Measurements from ENCODE around the gene MC2R. TPM values are rescaled to one million over a fixed set of nuclear protein-coding genes. Genes with fewer than 3 reads are reported as not detected.

The MC2R gene
- total RNA-seq (2021; ENCODE audit: unreplicated experiment) (0.05 TPM), Bru-seq, nascent RNA (not detected), BruChase-seq, experiment 1, labeled RNA remaining after a 2-hour chase (not detected), BruChase-seq, experiment 2, labeled RNA remaining after a 6-hour chase (not detected)
- not detected for polyA plus RNA-seq (2012; ENCODE audit: insufficient read length)
- long read RNA-seq = 0 reads

DNA sequence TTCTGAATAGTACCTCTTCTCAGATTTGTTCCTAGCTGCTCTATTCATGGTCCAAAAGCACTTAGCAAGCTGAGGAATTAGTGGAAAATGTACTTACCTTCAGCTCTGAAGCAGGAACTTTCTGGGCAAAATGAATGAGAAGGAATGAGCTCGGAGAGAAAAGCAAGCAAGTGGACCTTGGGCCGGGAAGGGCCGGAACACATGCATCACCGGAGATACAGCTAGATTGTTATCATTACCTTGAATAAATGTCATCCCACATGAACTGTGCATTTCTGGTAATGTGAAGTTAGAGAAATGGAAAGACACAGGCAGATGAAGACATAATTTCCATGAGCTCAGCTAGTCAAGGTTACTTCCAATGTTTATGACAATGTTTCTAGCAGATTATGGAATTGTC is at the start of gene MC2R:
TSS of gene MC2R (minus strand) at position 146 of the 400 bp plus-strand sequence. CDS start 30,018 bp downstream, outside the sequence.
- ChIA-PET POLR2A (no interaction called here), CTCF (interaction anchor here (0.5 kb wide), 1 partner anchor 21 kb away, joined by 3 read pairs; no protein-coding TSS in a partner anchor)
- H3K27me3 ChIP-seq (ENCODE audit: control insufficient read depth, insufficient read depth, low read length) = no peaks in the 10 kb centered on the region

DNA sequence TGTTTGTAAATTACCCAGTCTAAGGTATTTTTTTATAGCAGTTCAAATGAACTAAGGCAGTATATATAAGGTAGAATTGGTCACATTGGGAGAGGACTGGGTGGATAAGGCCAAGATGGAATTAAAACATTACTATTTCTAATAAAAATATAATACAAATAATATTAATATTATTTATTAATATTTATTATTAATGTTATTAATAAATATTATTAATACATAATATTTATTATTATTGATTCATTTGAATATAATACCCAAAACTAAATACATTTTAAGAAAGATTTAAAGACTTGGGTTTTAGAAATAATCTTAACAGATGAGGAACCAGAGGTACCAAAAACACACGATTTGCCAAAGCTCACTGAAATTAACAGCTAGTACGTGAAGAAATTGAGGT is 30.5 kb upstream of the MC2R start:
- BruUV-seq (replicated peaks) = no TSS peak
- TF ChIP-seq, protein P1, sequence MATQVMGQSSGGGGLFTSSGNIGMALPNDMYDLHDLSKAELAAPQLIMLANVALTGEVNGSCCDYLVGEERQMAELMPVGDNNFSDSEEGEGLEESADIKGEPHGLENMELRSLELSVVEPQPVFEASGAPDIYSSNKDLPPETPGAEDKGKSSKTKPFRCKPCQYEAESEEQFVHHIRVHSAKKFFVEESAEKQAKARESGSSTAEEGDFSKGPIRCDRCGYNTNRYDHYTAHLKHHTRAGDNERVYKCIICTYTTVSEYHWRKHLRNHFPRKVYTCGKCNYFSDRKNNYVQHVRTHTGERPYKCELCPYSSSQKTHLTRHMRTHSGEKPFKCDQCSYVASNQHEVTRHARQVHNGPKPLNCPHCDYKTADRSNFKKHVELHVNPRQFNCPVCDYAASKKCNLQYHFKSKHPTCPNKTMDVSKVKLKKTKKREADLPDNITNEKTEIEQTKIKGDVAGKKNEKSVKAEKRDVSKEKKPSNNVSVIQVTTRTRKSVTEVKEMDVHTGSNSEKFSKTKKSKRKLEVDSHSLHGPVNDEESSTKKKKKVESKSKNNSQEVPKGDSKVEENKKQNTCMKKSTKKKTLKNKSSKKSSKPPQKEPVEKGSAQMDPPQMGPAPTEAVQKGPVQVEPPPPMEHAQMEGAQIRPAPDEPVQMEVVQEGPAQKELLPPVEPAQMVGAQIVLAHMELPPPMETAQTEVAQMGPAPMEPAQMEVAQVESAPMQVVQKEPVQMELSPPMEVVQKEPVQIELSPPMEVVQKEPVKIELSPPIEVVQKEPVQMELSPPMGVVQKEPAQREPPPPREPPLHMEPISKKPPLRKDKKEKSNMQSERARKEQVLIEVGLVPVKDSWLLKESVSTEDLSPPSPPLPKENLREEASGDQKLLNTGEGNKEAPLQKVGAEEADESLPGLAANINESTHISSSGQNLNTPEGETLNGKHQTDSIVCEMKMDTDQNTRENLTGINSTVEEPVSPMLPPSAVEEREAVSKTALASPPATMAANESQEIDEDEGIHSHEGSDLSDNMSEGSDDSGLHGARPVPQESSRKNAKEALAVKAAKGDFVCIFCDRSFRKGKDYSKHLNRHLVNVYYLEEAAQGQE (IDR thresholded peaks at IDR 0.05; ENCODE audit: insufficient read depth in 1 of 2, low read depth in 2 of 2, low read length in 1 of 2) = no peak
- no peak for TF ChIP-seq TCF7L2 (IDR thresholded peaks at IDR 0.05; ENCODE audit: low read depth, low read length)
- CTCF ChIA-PET = no interaction called here

More for the DNA sequence above, at the start of gene MC2R:
- no TSS peak for BruUV-seq (replicated peaks)
- no peak within 1 kb of the TSS for H3K4me3 ChIP-seq (ENCODE audit: low read depth in 2 of 2, low read length in 2 of 2)
- TF ChIP-seq POLR2AphosphoS5 (IDR thresholded peaks at IDR 0.05; ENCODE audit: low read depth, low read length) (no peak), SIN3A (IDR thresholded peaks at IDR 0.05; ENCODE audit: borderline replicate concordance, insufficient read depth, low read depth, low read length) (no peak), TCF7L2 (IDR thresholded peaks at IDR 0.05; ENCODE audit: low read depth, low read length) (no peak)
- TF ChIP-seq, protein P1 (IDR thresholded peaks at IDR 0.05; ENCODE audit: insufficient read depth in 1 of 2, low read depth in 2 of 2, low read length in 1 of 2) = no peak
- TF ChIP-seq, protein P2, sequence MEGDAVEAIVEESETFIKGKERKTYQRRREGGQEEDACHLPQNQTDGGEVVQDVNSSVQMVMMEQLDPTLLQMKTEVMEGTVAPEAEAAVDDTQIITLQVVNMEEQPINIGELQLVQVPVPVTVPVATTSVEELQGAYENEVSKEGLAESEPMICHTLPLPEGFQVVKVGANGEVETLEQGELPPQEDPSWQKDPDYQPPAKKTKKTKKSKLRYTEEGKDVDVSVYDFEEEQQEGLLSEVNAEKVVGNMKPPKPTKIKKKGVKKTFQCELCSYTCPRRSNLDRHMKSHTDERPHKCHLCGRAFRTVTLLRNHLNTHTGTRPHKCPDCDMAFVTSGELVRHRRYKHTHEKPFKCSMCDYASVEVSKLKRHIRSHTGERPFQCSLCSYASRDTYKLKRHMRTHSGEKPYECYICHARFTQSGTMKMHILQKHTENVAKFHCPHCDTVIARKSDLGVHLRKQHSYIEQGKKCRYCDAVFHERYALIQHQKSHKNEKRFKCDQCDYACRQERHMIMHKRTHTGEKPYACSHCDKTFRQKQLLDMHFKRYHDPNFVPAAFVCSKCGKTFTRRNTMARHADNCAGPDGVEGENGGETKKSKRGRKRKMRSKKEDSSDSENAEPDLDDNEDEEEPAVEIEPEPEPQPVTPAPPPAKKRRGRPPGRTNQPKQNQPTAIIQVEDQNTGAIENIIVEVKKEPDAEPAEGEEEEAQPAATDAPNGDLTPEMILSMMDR (IDR thresholded peaks at IDR 0.05) = no peak
- ATAC-seq = no peak
- in situ Hi-C loops (cut with HindIII; ENCODE audit: low pct_unique_long_range_greater_than_20kb, low sequenced_read_pairs) = no loop called here
- DNase-seq (ENCODE audit: low read depth, low spot score) = no peak
- intact Hi-C loops (cut with micrococcal nuclease; ENCODE audit: unreplicated experiment) = no loop called here
- H3K9me3 ChIP-seq (ENCODE audit: control insufficient read depth, insufficient read depth, low read depth, low read length) = no peaks in the 10 kb centered on the region
- no peak within 1 kb of the TSS for H3K27ac ChIP-seq (ENCODE audit: low read length)
- no peaks in the 10 kb centered on the region for H3K4me1 ChIP-seq (ENCODE audit: control insufficient read depth, insufficient read depth, low read length)
- H3K36me3 ChIP-seq (ENCODE audit: control insufficient read depth, insufficient read depth, low read length) = no peaks in the 10 kb centered on the region

More for the DNA sequence above, 30.5 kb upstream of the MC2R start:
- POLR2A ChIA-PET = no interaction called here
- Histone ChIP-seq H3K27ac (ENCODE audit: low read length) (no peak overlapping the region), H3K4me3 (ENCODE audit: low read depth in 2 of 2, low read length in 2 of 2) (no peak overlapping the region), H3K9me3 (ENCODE audit: control insufficient read depth, insufficient read depth, low read depth, low read length) (no peaks in the 10 kb centered on the region), H3K36me3 (ENCODE audit: control insufficient read depth, insufficient read depth, low read length) (no peaks in the 10 kb centered on the region), H3K27me3 (ENCODE audit: control insufficient read depth, insufficient read depth, low read length) (no peaks in the 10 kb centered on the region), H3K4me1 (ENCODE audit: control insufficient read depth, insufficient read depth, low read length) (no peaks in the 10 kb centered on the region)
- in situ Hi-C loops (cut with HindIII; ENCODE audit: low pct_unique_long_range_greater_than_20kb, low sequenced_read_pairs) = no loop called here
- ATAC-seq = no peak
- no peak for DNase-seq (ENCODE audit: low read depth, low spot score)
- intact Hi-C loops (cut with micrococcal nuclease; ENCODE audit: unreplicated experiment) = no loop called here

All from Panc1 (cell line).